GM23248 (cell line): ENCODE measurements around the gene MMP14. TPM values are rescaled to one million over a fixed set of nuclear protein-coding genes. Genes with fewer than 3 reads are reported as not detected.

Experiments
- DNase-seq: peaks from one replicate; pipeline ENCODE4 v3.0.0-alpha.2; 2015
- H2AFZ ChIP-seq: fragments of 200-600 bp; sonication (generic); 2 replicates; pipeline ENCODE4 v1.6.1; 2016; ENCODE audit warnings: antibody characterized with exemption
- H3F3A ChIP-seq: fragments of 200-600 bp; sonication (generic); 2 replicates; pipeline ENCODE4 v1.6.1; 2016; ENCODE audit warnings: mild to moderate bottlenecking, antibody characterized with exemption, mixed run types; ENCODE audit not compliant: insufficient read depth
- H3K27ac ChIP-seq: fragments of 200-600 bp; sonication (generic); 2 replicates; pipeline ENCODE4 v1.5.1; 2016; ENCODE audit warnings: mild to moderate bottlenecking
- H3K27me3 ChIP-seq: fragments of 200-600 bp; sonication (generic); replicated peaks from 2 replicates; pipeline ENCODE4 v1.6.1; 2016; ENCODE audit warnings: mild to moderate bottlenecking; ENCODE audit not compliant: insufficient read depth
- H3K36me3 ChIP-seq: fragments of 200-600 bp; sonication (generic); 2 replicates; pipeline ENCODE4 v1.6.1; 2016; ENCODE audit warnings: low read depth, mild to moderate bottlenecking
- H3K4me1 ChIP-seq: fragments of 200-600 bp; sonication (generic); 2 replicates; pipeline ENCODE4 v1.6.1; 2016; ENCODE audit warnings: mild to moderate bottlenecking; ENCODE audit not compliant: insufficient read depth
- H3K4me2 ChIP-seq: fragments of 200-600 bp; sonication (generic); one replicate; pipeline ENCODE4 v1.6.1; 2016; ENCODE audit warnings: mild to moderate bottlenecking; ENCODE audit not compliant: unreplicated experiment
- H3K4me3 ChIP-seq: fragments of 200-600 bp; sonication (generic); 2 replicates; pipeline ENCODE4 v1.5.1; 2016; ENCODE audit warnings: mild to moderate bottlenecking
- H3K79me2 ChIP-seq: fragments of 200-600 bp; sonication (generic); 2 replicates; pipeline ENCODE4 v1.6.1; 2016; ENCODE audit warnings: mild to moderate bottlenecking; ENCODE audit not compliant: insufficient read depth
- H3K9ac ChIP-seq: fragments of 200-600 bp; sonication (generic); 2 replicates; pipeline ENCODE4 v1.6.1; 2016; ENCODE audit warnings: mild to moderate bottlenecking
- H3K9me2 ChIP-seq: fragments of 200-600 bp; sonication (generic); 2 replicates; pipeline ENCODE4 v1.6.1; 2016; ENCODE audit warnings: mixed run types, mild to moderate bottlenecking, moderate library complexity; ENCODE audit not compliant: insufficient read depth
- H3K9me3 ChIP-seq: fragments of 200-600 bp; sonication (generic); one replicate; pipeline ENCODE4 v1.6.1; 2017; ENCODE audit warnings: low read depth
- H4K20me1 ChIP-seq: fragments of 200-600 bp; sonication (generic); 2 replicates; pipeline ENCODE4 v1.6.0; 2016; ENCODE audit not compliant: insufficient read depth
- EZH2 ChIP-seq: fragments of 200-600 bp; sonication (generic); IDR thresholded peaks from 2 replicates; pipeline ENCODE4 v1.6.1; 2018; ENCODE audit warnings: antibody characterized with exemption, mild to moderate bottlenecking; ENCODE audit not compliant: insufficient read depth, poor library complexity, severe bottlenecking
- EZH2phosphoT487 ChIP-seq: fragments of 200-600 bp; sonication (generic); IDR thresholded peaks from 2 replicates; pipeline ENCODE4 v1.6.1; 2018; ENCODE audit warnings: antibody characterized with exemption, moderate library complexity, mild to moderate bottlenecking, low read depth; ENCODE audit not compliant: insufficient read depth
- WGBS, 2 experiments: methylation state at CpG; one replicate each; pipeline ENCODE4 v1.1.6; 2015 to 2017; ENCODE audit warnings: low lambda C conversion rate in 2 of 2, low coverage in 1 of 2; ENCODE audit errors: missing lambda C conversion rate in 2 of 2; 5-methylcytosine and 5-hydroxymethylcytosine counted together
- in situ Hi-C: fragments of 300-500 bp; cut with MboI; formaldehyde crosslinking; loops from 2 replicates; pipeline ENCODE4 v1.15.0; 2020
- polyA plus RNA-seq: library from polyadenylated mRNA; unstranded; fragments of >200 nt; fragmentation: Nextera tagmentation; extraction: Ambion mirVana; gene quantifications from 2 replicates; pipeline ENCODE4 v1.2.1, GENCODE V29; 2016
- total RNA-seq: library from RNA; depleted of rRNA; stranded (reverse); fragments of >200 nt; shearing (Covaris generic); gene quantifications from 2 replicates; pipeline ENCODE4 v1.2.3, GENCODE V29; 2014

Gene MMP14
- total and polyA plus RNA-seq, 2 experiments from 2014 or later: 50.1 to 450 TPM

GRCh38 chr14:22886500-22887259, 50.3 kb downstream of the MMP14 start:
- 7 to 9% methylated on average over 62 to 75 of the region's 77 CpGs for WGBS, 2 experiments
- H3K36me3 ChIP-seq: no peaks in the 10 kb centered on the region
- H3K27me3 ChIP-seq: no peaks in the 10 kb centered on the region
- H3K27ac ChIP-seq: no peak overlapping the region
- H2AFZ ChIP-seq: peak overlapping the region; percentile 90
- H3K79me2 ChIP-seq: no peaks in the 10 kb centered on the region
- H3K4me1 ChIP-seq: no peaks in the 10 kb centered on the region; the same call in 1 of the 2 replicates
- peak overlapping the region; percentile 76 for H3K4me3 ChIP-seq
- H3K9me2 ChIP-seq: no peaks in the 10 kb centered on the region
- H3K9ac ChIP-seq: peak overlapping the region; percentile 72
- H4K20me1 ChIP-seq: no peaks in the 10 kb centered on the region
- no peaks in the 10 kb centered on the region for H3K9me3 ChIP-seq
- no peak for TF ChIP-seq EZH2phosphoT487
- no peak for TF ChIP-seq EZH2
- peaks cover 9% of the 10 kb centered on the region for H3F3A ChIP-seq
- in situ Hi-C loops: no loop called here
- peak overlapping the region; percentile 76 for H3K4me2 ChIP-seq
- peak; percentile 76 for DNase-seq

GRCh38 chr14:22887260-22887989, 51.0 kb downstream of the MMP14 start:
- Histone ChIP-seq H3K36me3 (no peaks in the 10 kb centered on the region), H3K9me3 (no peaks in the 10 kb centered on the region), H3K9ac (peak overlapping the region; percentile 72), H4K20me1 (no peaks in the 10 kb centered on the region), H3K79me2 (no peaks in the 10 kb centered on the region), H3K27ac (no peak overlapping the region), H3K4me2 (peak overlapping the region; percentile 76), H3K4me1 (no peaks in the 10 kb centered on the region; the same call in 1 of the 2 replicates), H3K27me3 (no peaks in the 10 kb centered on the region), H3F3A (peaks cover 5% of the 10 kb centered on the region; the same call in 1 of the 2 replicates), H3K4me3 (peak overlapping the region; percentile 76), H3K9me2 (no peaks in the 10 kb centered on the region), H2AFZ (peak overlapping the region; percentile 90)
- in situ Hi-C loops: no loop called here
- peak; percentile 69 for DNase-seq
- no peak for TF ChIP-seq EZH2phosphoT487
- no peak for TF ChIP-seq EZH2
- 18 to 21% methylated on average over 11 of the region's 11 CpGs for WGBS, 2 experiments

GRCh38 chr14:22887990-22888378, 51.6 kb downstream of the MMP14 start:
- H3K4me1 ChIP-seq: no peaks in the 10 kb centered on the region
- no peaks in the 10 kb centered on the region for H3K9me2 ChIP-seq
- no peak overlapping the region for H3K4me2 ChIP-seq
- no peak for DNase-seq
- no peaks in the 10 kb centered on the region for H3K9me3 ChIP-seq
- H3K36me3 ChIP-seq: no peaks in the 10 kb centered on the region
- TF ChIP-seq EZH2phosphoT487 (no peak), EZH2 (no peak)
- peak overlapping the region; percentile 76; the same call in 1 of the 2 replicates for H3K4me3 ChIP-seq
- in situ Hi-C loops: no loop called here
- no peak overlapping the region for H3K9ac ChIP-seq
- WGBS, 2 experiments: 79% methylated on average over 5 of the region's 5 CpGs
- H3F3A ChIP-seq: peaks cover 5% of the 10 kb centered on the region; the same call in 1 of the 2 replicates
- H4K20me1 ChIP-seq: no peaks in the 10 kb centered on the region
- no peaks in the 10 kb centered on the region for H3K79me2 ChIP-seq
- no peak overlapping the region for H3K27ac ChIP-seq
- H2AFZ ChIP-seq: peak overlapping the region; percentile 90; the same call in 1 of the 2 replicates
- no peaks in the 10 kb centered on the region for H3K27me3 ChIP-seq

GRCh38 chr14:22888662-22889061, 52.3 kb downstream of the MMP14 start:
- TF ChIP-seq EZH2: no peak
- TF ChIP-seq EZH2phosphoT487: no peak
- no peak for DNase-seq
- WGBS, 2 experiments: 40 to 56% methylated on average over 1 to 3 of the region's 4 CpGs

More at GRCh38 chr14:22888662-22889061, 52.3 kb downstream of the MMP14 start:
- no peak overlapping the region for H3K4me3 ChIP-seq
- H3K4me2 ChIP-seq: no peak overlapping the region
- H3K9me2 ChIP-seq: no peaks in the 10 kb centered on the region
- no peaks in the 10 kb centered on the region for H3K9me3 ChIP-seq
- no peaks in the 10 kb centered on the region for H4K20me1 ChIP-seq
- H3K36me3 ChIP-seq: no peaks in the 10 kb centered on the region
- H2AFZ ChIP-seq: no peak overlapping the region
- H3F3A ChIP-seq: peaks cover 5% of the 10 kb centered on the region; the same call in 1 of the 2 replicates
- H3K4me1 ChIP-seq: no peaks in the 10 kb centered on the region
- H3K9ac ChIP-seq: no peak overlapping the region
- in situ Hi-C loops: no loop called here
- no peaks in the 10 kb centered on the region for H3K27me3 ChIP-seq
- no peak overlapping the region for H3K27ac ChIP-seq
- no peaks in the 10 kb centered on the region for H3K79me2 ChIP-seq
